Peyer's patch (tissue), 4 donors: ENCODE measurements around the gene ABHD17A.

ENCODE experiments used
- POLR2A ChIP-seq, 2 donors: fragments of 450-650 bp; IDR thresholded peaks; one replicate each; pipeline ENCODE4 v1.5.1; 2017; ENCODE audit warnings: antibody characterized with exemption in 2 of 2, mild to moderate bottlenecking in 2 of 2, moderate library complexity in 2 of 2
- TF ChIP-seq, protein P1 (sequence below), 6 experiments: fragments of 450-650 bp in 4 of 6; fragments of 200-600 bp in 2 of 6; sonication (generic) in 1 of 6; IDR thresholded peaks; one replicate each; pipeline ENCODE4 v1.5.1; 2017 to 2019; ENCODE audit warnings: antibody characterized with exemption in 6 of 6, mild to moderate bottlenecking in 3 of 6, moderate library complexity in 1 of 6

DNA sequence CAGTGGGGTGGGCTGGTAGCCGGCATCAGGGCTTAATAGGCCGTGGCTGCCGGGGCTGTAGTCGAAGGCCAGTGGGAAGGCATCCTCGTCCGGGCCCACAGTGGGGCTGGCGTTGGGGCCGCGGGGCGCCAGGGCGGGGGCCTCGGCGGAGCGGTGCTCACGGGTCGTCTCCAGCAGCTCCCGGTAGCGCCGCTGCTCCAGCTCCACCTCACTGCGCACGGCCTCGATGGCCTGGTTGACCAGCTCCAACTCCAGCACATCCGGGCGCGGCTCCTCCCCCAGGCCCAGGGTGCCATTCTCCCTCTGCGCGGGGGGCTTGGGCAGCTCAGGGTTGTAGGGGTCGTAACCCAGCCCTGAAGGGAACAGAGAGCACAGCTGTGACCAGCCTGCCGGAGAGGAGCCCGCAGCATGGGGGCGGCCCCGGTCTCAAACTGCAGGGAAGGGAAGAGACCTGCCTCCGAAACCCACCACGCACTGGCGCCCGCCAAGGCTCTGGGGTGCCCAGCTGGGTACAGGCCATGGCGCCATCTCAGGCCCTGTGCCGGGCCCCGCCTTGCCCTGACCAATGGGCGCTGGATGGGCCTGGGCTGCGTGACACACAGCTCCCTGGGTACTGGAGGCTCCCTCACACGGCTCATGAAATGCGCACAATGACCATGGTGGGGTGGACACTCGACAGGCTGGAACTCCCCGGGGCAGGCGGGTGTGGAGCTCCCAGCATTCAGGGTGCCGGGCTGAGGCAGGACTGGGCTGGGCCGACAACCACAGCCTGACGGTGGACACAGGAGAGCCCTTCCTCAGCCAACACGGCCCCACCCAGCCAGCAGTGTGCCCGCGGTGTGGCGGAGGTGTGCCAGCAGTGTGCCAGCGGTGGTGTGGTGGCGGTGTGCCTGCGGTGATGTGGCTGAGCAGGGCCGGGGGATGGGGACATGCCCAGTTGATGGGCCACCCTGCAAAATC, 56.7 kb downstream of the ABHD17A start:
- TF ChIP-seq, protein P1, sequence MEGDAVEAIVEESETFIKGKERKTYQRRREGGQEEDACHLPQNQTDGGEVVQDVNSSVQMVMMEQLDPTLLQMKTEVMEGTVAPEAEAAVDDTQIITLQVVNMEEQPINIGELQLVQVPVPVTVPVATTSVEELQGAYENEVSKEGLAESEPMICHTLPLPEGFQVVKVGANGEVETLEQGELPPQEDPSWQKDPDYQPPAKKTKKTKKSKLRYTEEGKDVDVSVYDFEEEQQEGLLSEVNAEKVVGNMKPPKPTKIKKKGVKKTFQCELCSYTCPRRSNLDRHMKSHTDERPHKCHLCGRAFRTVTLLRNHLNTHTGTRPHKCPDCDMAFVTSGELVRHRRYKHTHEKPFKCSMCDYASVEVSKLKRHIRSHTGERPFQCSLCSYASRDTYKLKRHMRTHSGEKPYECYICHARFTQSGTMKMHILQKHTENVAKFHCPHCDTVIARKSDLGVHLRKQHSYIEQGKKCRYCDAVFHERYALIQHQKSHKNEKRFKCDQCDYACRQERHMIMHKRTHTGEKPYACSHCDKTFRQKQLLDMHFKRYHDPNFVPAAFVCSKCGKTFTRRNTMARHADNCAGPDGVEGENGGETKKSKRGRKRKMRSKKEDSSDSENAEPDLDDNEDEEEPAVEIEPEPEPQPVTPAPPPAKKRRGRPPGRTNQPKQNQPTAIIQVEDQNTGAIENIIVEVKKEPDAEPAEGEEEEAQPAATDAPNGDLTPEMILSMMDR (IDR thresholded peaks at IDR 0.05) = no peak
- TF ChIP-seq POLR2A (IDR thresholded peaks at IDR 0.05) = no peak
